Colonic mucosa (tissue), 4 donors: ENCODE data around the gene SPOP. TPM values are rescaled to one million over a fixed set of nuclear protein-coding genes. Genes with fewer than 3 reads are reported as not detected.

Source experiments
- DNase-seq: peaks from one replicate; pipeline ENCODE4 v3.0.0-alpha.2; 2020
- H3K27ac ChIP-seq: fragments of 200-600 bp; one replicate; pipeline ENCODE4 v1.8.0; 2021
- H3K27me3 ChIP-seq: fragments of 200-600 bp; one replicate; pipeline ENCODE4 v1.8.0; 2021
- H3K36me3 ChIP-seq: fragments of 200-600 bp; one replicate; pipeline ENCODE4 v1.8.0; 2021
- H3K4me1 ChIP-seq: fragments of 200-600 bp; one replicate; pipeline ENCODE4 v1.8.0; 2021; ENCODE audit warnings: mild to moderate bottlenecking
- H3K4me3 ChIP-seq: fragments of 200-600 bp; one replicate; pipeline ENCODE4 v1.8.0; 2021
- H3K9ac ChIP-seq, 2 donors: one replicate each; pipeline ENCODE4 v1.7.0; 2013; ENCODE audit warnings: control low read depth in 2 of 2, low read depth in 2 of 2, low read length in 2 of 2
- H3K9me3 ChIP-seq: fragments of 200-600 bp; one replicate; pipeline ENCODE4 v1.8.0; 2021
- intact Hi-C: fragments of 100-400 bp; cut with DNase I; formaldehyde crosslinking; loops from one replicate; pipeline ENCODE4 v1.14.1; 2022
- total RNA-seq, 2 donors: library from RNA; stranded (reverse); fragmentation: NEBNext Ultra II Directional in 1 of 2; extraction: Animal tissue kit (Norgen Biotek cat#: 25700) in 1 of 2; gene quantifications; one replicate each; pipeline ENCODE4 v1.2.1, GENCODE V29; 2021
- TF ChIP-seq, protein P1 (sequence below): fragments of 200-600 bp; IDR thresholded peaks from one replicate; pipeline ENCODE4 v1.8.0; 2022; ENCODE audit warnings: antibody characterized with exemption, mild to moderate bottlenecking
- donor health status: healthy.
- donor health status: DM: no; HTN: no; CAD: no.
- donor health status: DM: no; HTN: no; CAD: no.

Gene SPOP
- total RNA-seq, 2 donors from 2014 or later: 60.5 to 83.2 TPM

DNA sequence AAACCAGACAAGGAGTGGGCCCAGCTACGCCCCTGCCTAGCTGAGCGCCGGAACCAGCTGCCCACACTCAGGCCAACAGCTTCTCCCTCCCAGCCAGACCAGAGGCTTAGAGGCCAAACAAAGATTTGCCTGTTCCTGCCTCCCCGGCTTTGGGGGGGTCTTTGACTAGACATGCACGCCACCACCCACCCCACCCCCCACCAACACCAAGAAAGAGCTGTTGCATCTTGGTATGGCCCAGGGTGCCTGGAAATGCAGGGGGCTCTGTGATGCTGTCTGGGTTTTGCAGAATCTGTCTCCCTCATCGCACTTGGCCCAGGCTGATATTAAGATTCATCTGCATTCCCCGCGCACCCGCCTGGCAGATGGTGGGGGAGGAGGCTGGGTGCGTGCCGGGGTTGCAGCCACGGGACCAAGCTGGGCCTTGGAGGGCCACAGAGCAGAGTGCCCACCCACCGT is 103.5 kb downstream of the SPOP start:
- Histone ChIP-seq H3K36me3 (no peaks in the 10 kb centered on the region), H3K27me3 (peaks cover 36% of the 10 kb centered on the region), H3K4me3 (no peak overlapping the region), H3K9ac (no peak overlapping the region), H3K27ac (no peak overlapping the region), H3K4me1 (peaks cover 9% of the 10 kb centered on the region), H3K9me3 (no peaks in the 10 kb centered on the region)
- DNase-seq: no peak
- intact Hi-C loops: loop anchor here (5.0 kb wide), 1 partner anchor 278 kb away; no protein-coding TSS in a partner anchor
- TF ChIP-seq, protein P1, sequence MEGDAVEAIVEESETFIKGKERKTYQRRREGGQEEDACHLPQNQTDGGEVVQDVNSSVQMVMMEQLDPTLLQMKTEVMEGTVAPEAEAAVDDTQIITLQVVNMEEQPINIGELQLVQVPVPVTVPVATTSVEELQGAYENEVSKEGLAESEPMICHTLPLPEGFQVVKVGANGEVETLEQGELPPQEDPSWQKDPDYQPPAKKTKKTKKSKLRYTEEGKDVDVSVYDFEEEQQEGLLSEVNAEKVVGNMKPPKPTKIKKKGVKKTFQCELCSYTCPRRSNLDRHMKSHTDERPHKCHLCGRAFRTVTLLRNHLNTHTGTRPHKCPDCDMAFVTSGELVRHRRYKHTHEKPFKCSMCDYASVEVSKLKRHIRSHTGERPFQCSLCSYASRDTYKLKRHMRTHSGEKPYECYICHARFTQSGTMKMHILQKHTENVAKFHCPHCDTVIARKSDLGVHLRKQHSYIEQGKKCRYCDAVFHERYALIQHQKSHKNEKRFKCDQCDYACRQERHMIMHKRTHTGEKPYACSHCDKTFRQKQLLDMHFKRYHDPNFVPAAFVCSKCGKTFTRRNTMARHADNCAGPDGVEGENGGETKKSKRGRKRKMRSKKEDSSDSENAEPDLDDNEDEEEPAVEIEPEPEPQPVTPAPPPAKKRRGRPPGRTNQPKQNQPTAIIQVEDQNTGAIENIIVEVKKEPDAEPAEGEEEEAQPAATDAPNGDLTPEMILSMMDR: no peak

DNA sequence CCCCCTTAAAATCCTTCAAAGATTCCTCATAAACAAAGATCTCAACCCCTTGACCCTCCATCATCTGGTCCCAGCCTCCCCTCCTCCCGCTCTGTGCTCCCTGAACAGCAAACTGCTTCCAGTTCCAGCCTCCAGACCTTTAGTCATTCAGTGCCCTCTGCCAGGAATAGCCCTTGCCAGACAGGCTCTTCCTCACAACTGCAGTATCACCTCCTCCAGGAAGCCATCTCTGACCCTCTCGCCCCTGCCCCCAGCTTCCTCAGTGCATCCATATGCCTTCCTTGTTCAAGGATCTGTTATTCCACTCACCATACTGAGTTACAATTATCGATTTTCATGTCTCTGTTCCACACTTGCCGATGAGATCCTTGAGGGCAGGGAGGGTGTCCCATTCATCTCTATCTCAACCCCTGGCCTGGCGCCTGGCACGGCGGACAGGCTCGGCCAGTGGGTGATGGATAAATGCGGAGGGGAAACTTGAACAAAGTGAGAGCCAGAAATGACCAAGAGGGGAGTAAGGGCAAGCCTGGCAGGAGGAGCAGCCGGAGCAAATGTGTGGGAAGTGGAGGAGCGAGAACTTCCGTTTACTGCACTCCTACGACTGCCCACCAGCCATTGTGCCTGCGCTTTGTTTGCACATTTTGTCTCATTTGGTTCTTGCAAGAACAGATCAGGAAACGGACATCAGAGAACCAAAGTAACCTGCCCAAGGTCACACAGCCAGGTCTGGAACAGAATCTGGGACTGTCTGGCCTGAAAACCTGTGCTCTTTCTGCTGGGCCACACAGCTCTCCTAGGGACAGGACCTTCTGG is 104.2 kb downstream of the SPOP start:
- DNase-seq: no peak
- peaks cover 9% of the 10 kb centered on the region for H3K4me1 ChIP-seq
- peaks cover 36% of the 10 kb centered on the region for H3K27me3 ChIP-seq
- no peaks in the 10 kb centered on the region for H3K36me3 ChIP-seq
- H3K9me3 ChIP-seq: no peaks in the 10 kb centered on the region
- H3K27ac ChIP-seq: no peak overlapping the region
- TF ChIP-seq, protein P1: no peak
- intact Hi-C loops: loop anchor here (5.0 kb wide), 1 partner anchor 279 kb away; no protein-coding TSS in a partner anchor
- no peak overlapping the region for H3K4me3 ChIP-seq
- H3K9ac ChIP-seq: no peak overlapping the region

DNA sequence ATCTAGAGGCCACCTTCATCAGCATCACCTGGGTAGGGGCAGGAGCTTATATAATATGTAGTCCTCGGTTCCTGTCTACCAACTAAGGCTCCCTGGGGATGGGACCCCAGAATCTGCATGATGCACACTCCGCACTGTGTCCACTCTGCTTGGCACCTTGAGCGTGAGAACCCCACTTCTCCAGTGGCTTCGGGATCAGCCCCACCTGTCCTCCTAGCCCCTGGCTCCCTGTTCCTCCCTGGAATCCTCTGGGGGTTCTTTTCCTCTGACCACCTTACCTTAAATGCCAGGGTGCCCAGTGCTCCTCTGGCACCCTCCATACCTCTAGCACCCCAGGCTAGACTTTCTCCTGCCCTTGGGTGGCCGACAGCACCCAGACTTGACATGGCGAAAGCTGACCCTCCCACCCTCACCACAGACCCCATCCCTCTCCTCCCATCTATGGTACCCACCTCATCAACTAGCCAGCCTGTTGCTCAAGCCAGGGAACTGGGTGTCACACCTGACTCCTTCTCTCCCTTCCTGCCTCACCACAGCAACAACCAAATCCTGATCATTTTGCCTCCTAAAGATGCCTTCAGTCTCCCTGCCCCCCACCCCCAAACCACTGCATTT is 105.0 kb downstream of the SPOP start:
- intact Hi-C loops: loop anchor here (5.0 kb wide), 1 partner anchor 279 kb away; no protein-coding TSS in a partner anchor
- H3K36me3 ChIP-seq: no peaks in the 10 kb centered on the region
- no peak for DNase-seq
- no peaks in the 10 kb centered on the region for H3K9me3 ChIP-seq
- H3K4me3 ChIP-seq: no peak overlapping the region
- TF ChIP-seq, protein P1: no peak
- peaks cover 9% of the 10 kb centered on the region for H3K4me1 ChIP-seq
- no peak overlapping the region for H3K27ac ChIP-seq
- peaks cover 33% of the 10 kb centered on the region for H3K27me3 ChIP-seq
- H3K9ac ChIP-seq: no peak overlapping the region

DNA sequence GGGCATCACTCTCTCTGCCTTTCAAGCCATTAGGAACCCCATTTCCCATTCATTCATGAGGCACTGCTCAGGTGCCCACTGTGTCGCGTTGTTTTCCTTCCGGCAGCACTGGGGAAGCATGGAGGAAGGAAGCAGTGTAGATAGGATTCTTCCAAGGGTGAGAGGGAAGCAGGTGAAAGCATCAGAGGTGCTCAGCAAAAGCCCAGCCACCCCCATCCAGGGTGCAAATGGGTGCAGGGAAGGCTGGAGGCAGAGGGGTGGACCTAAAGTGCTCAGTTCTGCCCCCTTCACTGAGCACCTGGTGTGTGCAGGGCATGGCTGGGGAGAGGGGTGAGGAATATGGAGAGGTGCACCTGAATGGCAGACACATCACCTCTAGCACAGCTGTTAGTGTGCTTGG is 105.7 kb downstream of the SPOP start:
- intact Hi-C loops: loop anchor here (5.0 kb wide), 1 partner anchor 280 kb away; no protein-coding TSS in a partner anchor
- no peak overlapping the region for H3K27ac ChIP-seq

DNA sequence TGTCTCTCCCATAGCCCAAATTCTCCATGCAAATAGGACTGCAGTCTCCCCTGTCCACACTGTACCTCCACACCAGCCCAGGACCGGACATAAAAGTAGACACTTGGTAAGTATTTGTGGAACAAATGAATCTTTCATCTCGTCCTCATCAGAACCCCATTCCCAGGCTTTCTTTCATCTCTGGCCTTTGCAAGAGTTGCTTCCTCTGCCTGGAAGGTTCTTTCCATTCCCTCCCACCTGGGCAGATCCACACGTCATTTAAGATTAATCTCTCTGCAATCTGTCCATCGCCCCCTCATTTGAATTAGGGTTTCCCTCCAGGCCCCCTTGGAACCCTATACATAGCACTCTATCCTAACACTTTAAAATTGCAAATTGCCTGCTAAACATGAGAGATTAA is 106.1 kb downstream of the SPOP start:
- TF ChIP-seq, protein P1: no peak
- Histone ChIP-seq H3K9ac (no peak overlapping the region), H3K27me3 (peaks cover 24% of the 10 kb centered on the region), H3K9me3 (no peaks in the 10 kb centered on the region), H3K4me1 (peaks cover 9% of the 10 kb centered on the region), H3K27ac (no peak overlapping the region), H3K36me3 (no peaks in the 10 kb centered on the region), H3K4me3 (no peak overlapping the region)
- DNase-seq: no peak
- intact Hi-C loops: loop anchor here (5.0 kb wide), 1 partner anchor 281 kb away; no protein-coding TSS in a partner anchor

More for the DNA sequence above, 105.7 kb downstream of the SPOP start:
- Histone ChIP-seq H3K27me3 (peaks cover 29% of the 10 kb centered on the region), H3K9ac (no peak overlapping the region), H3K36me3 (no peaks in the 10 kb centered on the region), H3K4me3 (no peak overlapping the region), H3K9me3 (no peaks in the 10 kb centered on the region), H3K4me1 (peaks cover 9% of the 10 kb centered on the region)
- DNase-seq: no peak
- TF ChIP-seq, protein P1: no peak
